Measurements from ENCODE around the gene HDAC4.

Gene HDAC4

GRCh38 chr2:239249048-239249447, 151.8 kb downstream of the HDAC4 start:
- no peak for DNase-seq (ENCODE audit: low spot score)
- TF ChIP-seq CTCF (IDR thresholded peaks at IDR 0.05; ENCODE audit: extremely low read depth, insufficient read depth, missing control alignments) = no peak
- in situ Hi-C loops (cut with MboI; ENCODE audit: low pct_unique_long_range_greater_than_20kb, low sequenced_read_pairs, unreplicated experiment) = no loop called here

- DNase-seq (ENCODE audit: low spot score) = no peak
Measured at GRCh38 chr2:239247401-239248245, 153.2 kb downstream of the HDAC4 start.

GRCh38 chr2:239246723-239247122, 154.1 kb downstream of the HDAC4 start:
- no peak for TF ChIP-seq CTCF (IDR thresholded peaks at IDR 0.05; ENCODE audit: extremely low read depth, insufficient read depth, missing control alignments)
- DNase-seq (ENCODE audit: low spot score) = no peak
- in situ Hi-C loops (cut with MboI; ENCODE audit: low pct_unique_long_range_greater_than_20kb, low sequenced_read_pairs, unreplicated experiment) = no loop called here

More at GRCh38 chr2:239247401-239248245, 153.2 kb downstream of the HDAC4 start:
- in situ Hi-C loops (cut with MboI; ENCODE audit: low pct_unique_long_range_greater_than_20kb, low sequenced_read_pairs, unreplicated experiment) = no loop called here
- no peak for TF ChIP-seq CTCF (IDR thresholded peaks at IDR 0.05; ENCODE audit: extremely low read depth, insufficient read depth, missing control alignments)

- no peak for TF ChIP-seq CTCF (IDR thresholded peaks at IDR 0.05; ENCODE audit: extremely low read depth, insufficient read depth, missing control alignments)
- in situ Hi-C loops (cut with MboI; ENCODE audit: low pct_unique_long_range_greater_than_20kb, low sequenced_read_pairs, unreplicated experiment) = no loop called here
- no peak for DNase-seq (ENCODE audit: low spot score)
Measured at GRCh38 chr2:239245872-239246721, 154.7 kb downstream of the HDAC4 start.

GRCh38 chr2:239245107-239245506, 155.7 kb downstream of the HDAC4 start:
- in situ Hi-C loops (cut with MboI; ENCODE audit: low pct_unique_long_range_greater_than_20kb, low sequenced_read_pairs, unreplicated experiment) = no loop called here
- no peak for DNase-seq (ENCODE audit: low spot score)
- TF ChIP-seq CTCF (IDR thresholded peaks at IDR 0.05; ENCODE audit: extremely low read depth, insufficient read depth, missing control alignments) = no peak

GRCh38 chr2:239244625-239245024, 156.2 kb downstream of the HDAC4 start:
- in situ Hi-C loops (cut with MboI; ENCODE audit: low pct_unique_long_range_greater_than_20kb, low sequenced_read_pairs, unreplicated experiment) = no loop called here
- DNase-seq (ENCODE audit: low spot score) = no peak
- no peak for TF ChIP-seq CTCF (IDR thresholded peaks at IDR 0.05; ENCODE audit: extremely low read depth, insufficient read depth, missing control alignments)

Data from GM13977 (cell line).